HepG2 (cell line): ENCODE results near the gene CHMP5. TPM values are rescaled to one million over a fixed set of nuclear protein-coding genes. Genes with fewer than 3 reads are reported as not detected.

Experiments
- GTF2F1 ChIP-seq: fragments of 150-350 bp; IDR thresholded peaks from 2 replicates; pipeline ENCODE4 v1.6.1; 2014; ENCODE audit warnings: low read length
- KLF6 ChIP-seq: IDR thresholded peaks from 2 replicates; pipeline ENCODE4 v1.8.0; 2016; ENCODE audit warnings: missing biosample characterization, missing genetic modification reagents
- TCF12 ChIP-seq, 2 experiments: fragments of 450-650 bp in 1 of 2; sonication (generic) in 1 of 2; formaldehyde crosslinking in 1 of 2; IDR thresholded peaks; 2 replicates each; pipeline versions ENCODE4 v1.6.1 to v1.8.0; 2017 to 2022; ENCODE audit warnings: antibody characterized with exemption in 1 of 2, mild to moderate bottlenecking in 1 of 2, missing genetic modification reagents in 1 of 2, moderate library complexity in 1 of 2
- TCF7L2 ChIP-seq: IDR thresholded peaks from 2 replicates; pipeline ENCODE4 v1.6.1; 2011; ENCODE audit warnings: mild to moderate bottlenecking, low read depth, low read length, moderate library complexity
- ZBTB34 ChIP-seq: sonication (generic); formaldehyde crosslinking; IDR thresholded peaks from 2 replicates; pipeline ENCODE4 v1.8.0; 2022; ENCODE audit warnings: mild to moderate bottlenecking, missing genetic modification reagents
- ZNF251 ChIP-seq: sonication (generic); formaldehyde crosslinking; IDR thresholded peaks from 2 replicates; pipeline ENCODE4 v1.9.0; 2021; ENCODE audit warnings: mild to moderate bottlenecking, missing genetic modification reagents
- ZNF3 ChIP-seq: IDR thresholded peaks from 2 replicates; pipeline ENCODE4 v1.7.0; 2017; ENCODE audit warnings: inconsistent platforms
- ZNF672 ChIP-seq: sonication (generic); formaldehyde crosslinking; IDR thresholded peaks from 2 replicates; pipeline ENCODE4 v1.8.1; 2022; ENCODE audit warnings: missing genetic modification reagents
- polyA plus RNA-seq, 8 experiments: library from polyadenylated mRNA; depleted of rRNA in 3 of 8; stranded (reverse) in 7 of 8; unstranded in 1 of 8; fragments of >200 nt; fragmentation: Illumina TruSeq in 4 of 8; extraction: Trizol in 4 of 8; gene quantifications; 2 replicates each; pipeline versions ENCODE4 v1.2.1 to v1.2.3, GENCODE V29; 2011 to 2016; ENCODE audit warnings: low read depth in 4 of 8, missing spikeins in 1 of 8, mixed read lengths in 1 of 8; ENCODE audit not compliant: insufficient read depth in 1 of 8
- total RNA-seq, 5 experiments: library from RNA; depleted of rRNA; stranded (reverse); fragments of >200 nt; fragmentation: Illumina TruSeq; extraction: Trizol; gene quantifications; 2 replicates each; pipeline ENCODE4 v1.2.3, GENCODE V29; 2016; ENCODE audit warnings: low read depth in 1 of 5
- TF ChIP-seq, protein P1 (sequence below): sonication (generic); formaldehyde crosslinking; IDR thresholded peaks from 2 replicates; pipeline ENCODE4 v1.4.0; 2020; ENCODE audit warnings: low read depth, missing genetic modification reagents
- TF ChIP-seq, protein P2 (sequence below): sonication (generic); formaldehyde crosslinking; IDR thresholded peaks from 2 replicates; pipeline ENCODE4 v1.4.0; 2020; ENCODE audit warnings: missing genetic modification reagents, borderline replicate concordance
- TF ChIP-seq, protein P3 (sequence below): sonication (generic); formaldehyde crosslinking; IDR thresholded peaks from 2 replicates; pipeline ENCODE4 v1.4.0; 2020; ENCODE audit warnings: missing genetic modification reagents

CHMP5 gene
- total and polyA plus RNA-seq, 2 of the 13 experiments (the other 11 are each of a cell fraction or from before 2014, with no cell fraction given): 46.0 to 57.3 TPM

DNA sequence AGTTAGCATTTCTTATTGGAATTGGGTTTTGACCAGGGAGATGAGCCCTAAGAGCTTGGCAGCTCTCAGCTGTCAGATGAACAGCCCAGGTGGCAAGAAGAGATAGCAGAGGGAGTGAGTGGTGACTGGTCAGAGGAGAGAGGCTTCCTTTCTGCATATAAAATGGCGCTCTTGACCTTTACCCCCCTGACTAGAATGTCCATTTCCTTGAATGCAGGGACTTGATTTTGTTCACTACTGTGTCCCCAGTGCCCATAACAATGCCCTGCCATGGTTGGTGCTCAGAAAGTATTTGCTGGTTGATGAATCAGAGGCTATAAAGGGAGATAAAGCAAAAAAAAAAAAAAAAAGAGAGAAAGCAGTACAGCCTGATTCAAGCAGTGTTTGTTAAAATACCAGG is 7.2 kb downstream of the CHMP5 start (continued):
- TF ChIP-seq, protein P1, sequence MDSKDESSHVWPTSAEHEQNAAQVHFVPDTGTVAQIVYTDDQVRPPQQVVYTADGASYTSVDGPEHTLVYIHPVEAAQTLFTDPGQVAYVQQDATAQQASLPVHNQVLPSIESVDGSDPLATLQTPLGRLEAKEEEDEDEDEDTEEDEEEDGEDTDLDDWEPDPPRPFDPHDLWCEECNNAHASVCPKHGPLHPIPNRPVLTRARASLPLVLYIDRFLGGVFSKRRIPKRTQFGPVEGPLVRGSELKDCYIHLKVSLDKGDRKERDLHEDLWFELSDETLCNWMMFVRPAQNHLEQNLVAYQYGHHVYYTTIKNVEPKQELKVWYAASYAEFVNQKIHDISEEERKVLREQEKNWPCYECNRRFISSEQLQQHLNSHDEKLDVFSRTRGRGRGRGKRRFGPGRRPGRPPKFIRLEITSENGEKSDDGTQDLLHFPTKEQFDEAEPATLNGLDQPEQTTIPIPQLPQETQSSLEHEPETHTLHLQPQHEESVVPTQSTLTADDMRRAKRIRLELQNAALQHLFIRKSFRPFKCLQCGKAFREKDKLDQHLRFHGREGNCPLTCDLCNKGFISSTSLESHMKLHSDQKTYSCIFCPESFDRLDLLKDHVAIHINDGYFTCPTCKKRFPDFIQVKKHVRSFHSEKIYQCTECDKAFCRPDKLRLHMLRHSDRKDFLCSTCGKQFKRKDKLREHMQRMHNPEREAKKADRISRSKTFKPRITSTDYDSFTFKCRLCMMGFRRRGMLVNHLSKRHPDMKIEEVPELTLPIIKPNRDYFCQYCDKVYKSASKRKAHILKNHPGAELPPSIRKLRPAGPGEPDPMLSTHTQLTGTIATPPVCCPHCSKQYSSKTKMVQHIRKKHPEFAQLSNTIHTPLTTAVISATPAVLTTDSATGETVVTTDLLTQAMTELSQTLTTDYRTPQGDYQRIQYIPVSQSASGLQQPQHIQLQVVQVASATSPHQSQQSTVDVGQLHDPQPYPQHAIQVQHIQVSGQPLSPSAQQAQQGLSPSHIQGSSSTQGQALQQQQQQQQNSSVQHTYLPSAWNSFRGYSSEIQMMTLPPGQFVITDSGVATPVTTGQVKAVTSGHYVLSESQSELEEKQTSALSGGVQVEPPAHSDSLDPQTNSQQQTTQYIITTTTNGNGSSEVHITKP (CRISPR knock-in tag): no peak
- no peak for TF ChIP-seq TCF7L2
- TF ChIP-seq ZNF672 (CRISPR knock-in tag): no peak
- no peak for TF ChIP-seq GTF2F1
- TF ChIP-seq, protein P2, sequence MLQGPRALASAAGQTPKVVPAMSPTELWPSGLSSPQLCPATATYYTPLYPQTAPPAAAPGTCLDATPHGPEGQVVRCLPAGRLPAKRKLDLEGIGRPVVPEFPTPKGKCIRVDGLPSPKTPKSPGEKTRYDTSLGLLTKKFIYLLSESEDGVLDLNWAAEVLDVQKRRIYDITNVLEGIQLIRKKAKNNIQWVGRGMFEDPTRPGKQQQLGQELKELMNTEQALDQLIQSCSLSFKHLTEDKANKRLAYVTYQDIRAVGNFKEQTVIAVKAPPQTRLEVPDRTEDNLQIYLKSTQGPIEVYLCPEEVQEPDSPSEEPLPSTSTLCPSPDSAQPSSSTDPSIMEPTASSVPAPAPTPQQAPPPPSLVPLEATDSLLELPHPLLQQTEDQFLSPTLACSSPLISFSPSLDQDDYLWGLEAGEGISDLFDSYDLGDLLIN: no peak
- no peak for TF ChIP-seq ZNF251 (CRISPR knock-in tag)
- no peak for TF ChIP-seq ZNF3
- TF ChIP-seq, protein P3, sequence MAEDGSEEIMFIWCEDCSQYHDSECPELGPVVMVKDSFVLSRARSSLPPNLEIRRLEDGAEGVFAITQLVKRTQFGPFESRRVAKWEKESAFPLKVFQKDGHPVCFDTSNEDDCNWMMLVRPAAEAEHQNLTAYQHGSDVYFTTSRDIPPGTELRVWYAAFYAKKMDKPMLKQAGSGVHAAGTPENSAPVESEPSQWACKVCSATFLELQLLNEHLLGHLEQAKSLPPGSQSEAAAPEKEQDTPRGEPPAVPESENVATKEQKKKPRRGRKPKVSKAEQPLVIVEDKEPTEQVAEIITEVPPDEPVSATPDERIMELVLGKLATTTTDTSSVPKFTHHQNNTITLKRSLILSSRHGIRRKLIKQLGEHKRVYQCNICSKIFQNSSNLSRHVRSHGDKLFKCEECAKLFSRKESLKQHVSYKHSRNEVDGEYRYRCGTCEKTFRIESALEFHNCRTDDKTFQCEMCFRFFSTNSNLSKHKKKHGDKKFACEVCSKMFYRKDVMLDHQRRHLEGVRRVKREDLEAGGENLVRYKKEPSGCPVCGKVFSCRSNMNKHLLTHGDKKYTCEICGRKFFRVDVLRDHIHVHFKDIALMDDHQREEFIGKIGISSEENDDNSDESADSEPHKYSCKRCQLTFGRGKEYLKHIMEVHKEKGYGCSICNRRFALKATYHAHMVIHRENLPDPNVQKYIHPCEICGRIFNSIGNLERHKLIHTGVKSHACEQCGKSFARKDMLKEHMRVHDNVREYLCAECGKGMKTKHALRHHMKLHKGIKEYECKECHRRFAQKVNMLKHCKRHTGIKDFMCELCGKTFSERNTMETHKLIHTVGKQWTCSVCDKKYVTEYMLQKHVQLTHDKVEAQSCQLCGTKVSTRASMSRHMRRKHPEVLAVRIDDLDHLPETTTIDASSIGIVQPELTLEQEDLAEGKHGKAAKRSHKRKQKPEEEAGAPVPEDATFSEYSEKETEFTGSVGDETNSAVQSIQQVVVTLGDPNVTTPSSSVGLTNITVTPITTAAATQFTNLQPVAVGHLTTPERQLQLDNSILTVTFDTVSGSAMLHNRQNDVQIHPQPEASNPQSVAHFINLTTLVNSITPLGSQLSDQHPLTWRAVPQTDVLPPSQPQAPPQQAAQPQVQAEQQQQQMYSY (CRISPR knock-in tag): no peak
- no peak for TF ChIP-seq TCF12 (IDR thresholded peaks at IDR 0.05)
- TF ChIP-seq TCF12 (CRISPR knock-in tag; IDR thresholded peaks at IDR 0.05): no peak
- TF ChIP-seq ZBTB34 (CRISPR knock-in tag): no peak
- TF ChIP-seq KLF6 (CRISPR knock-in tag): no peak
- TF ChIP-seq, all 625 proteins: peak for 0
